HG02571 (cell line): ENCODE data around the gene ADAP1.

Experiments used
- ATAC-seq: cut with Tn5 transposase; IDR thresholded peaks from one replicate; pipeline ENCODE4 v1.9.1; 2021; ENCODE audit warnings: mild to moderate bottlenecking, moderate library complexity; ENCODE audit not compliant: unreplicated experiment

Gene ADAP1

DNA sequence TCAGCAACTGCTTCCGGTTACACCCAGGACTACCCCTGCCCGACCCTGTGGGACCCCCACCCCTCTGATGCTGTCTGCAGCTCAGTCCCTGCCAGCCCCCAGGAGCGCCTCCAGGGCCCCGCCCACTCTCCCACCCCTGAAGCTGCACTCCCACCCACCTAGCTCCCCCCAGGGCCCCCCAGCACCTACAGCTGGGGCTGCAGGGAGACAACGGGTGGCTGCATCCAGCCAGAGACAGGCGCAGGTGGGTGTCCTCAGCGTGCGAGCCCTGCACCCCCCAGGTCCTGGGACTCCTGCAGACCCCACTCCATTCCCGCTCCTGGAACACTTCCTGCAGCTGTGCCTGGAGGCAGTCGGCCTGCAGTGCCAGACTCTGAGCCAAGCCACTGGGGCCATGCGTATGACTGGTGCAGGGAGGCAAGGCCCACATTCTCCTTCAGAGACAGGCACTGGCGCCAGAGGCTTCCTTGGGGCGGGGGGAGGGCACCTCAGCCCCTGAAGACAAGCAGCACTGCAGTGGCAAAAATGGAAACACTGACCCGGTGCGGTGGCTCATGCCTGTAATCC lies 34.6 kb upstream of the ADAP1 start:
- ATAC-seq, result no peak

DNA sequence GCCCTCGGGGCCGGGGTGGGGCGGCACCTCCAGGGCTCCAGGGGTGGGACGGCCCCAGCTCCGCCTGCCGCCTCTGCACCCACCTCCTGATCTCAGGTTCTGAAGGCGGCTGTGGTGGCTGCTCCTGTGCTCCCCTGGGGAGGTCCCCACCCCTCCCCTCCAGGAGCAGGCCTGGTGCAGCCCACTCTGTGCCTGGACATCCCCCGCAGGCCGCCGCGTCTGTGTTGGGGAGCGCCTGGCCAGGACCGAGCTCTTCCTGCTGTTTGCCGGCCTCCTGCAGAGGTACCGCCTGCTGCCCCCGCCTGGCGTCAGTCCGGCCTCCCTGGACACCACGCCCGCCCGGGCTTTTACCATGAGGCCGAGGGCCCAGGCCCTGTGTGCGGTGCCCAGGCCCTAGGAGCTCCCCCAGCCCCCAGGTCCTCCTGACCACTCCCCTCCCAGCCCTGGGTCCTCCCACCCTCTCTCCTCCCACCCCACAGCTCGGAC lies 34.0 kb upstream of the ADAP1 start:
- ATAC-seq, result no peak

- ATAC-seq, result no peak
Observed at GRCh38 chr7:987909-988308, 33.4 kb upstream of the ADAP1 start.

DNA sequence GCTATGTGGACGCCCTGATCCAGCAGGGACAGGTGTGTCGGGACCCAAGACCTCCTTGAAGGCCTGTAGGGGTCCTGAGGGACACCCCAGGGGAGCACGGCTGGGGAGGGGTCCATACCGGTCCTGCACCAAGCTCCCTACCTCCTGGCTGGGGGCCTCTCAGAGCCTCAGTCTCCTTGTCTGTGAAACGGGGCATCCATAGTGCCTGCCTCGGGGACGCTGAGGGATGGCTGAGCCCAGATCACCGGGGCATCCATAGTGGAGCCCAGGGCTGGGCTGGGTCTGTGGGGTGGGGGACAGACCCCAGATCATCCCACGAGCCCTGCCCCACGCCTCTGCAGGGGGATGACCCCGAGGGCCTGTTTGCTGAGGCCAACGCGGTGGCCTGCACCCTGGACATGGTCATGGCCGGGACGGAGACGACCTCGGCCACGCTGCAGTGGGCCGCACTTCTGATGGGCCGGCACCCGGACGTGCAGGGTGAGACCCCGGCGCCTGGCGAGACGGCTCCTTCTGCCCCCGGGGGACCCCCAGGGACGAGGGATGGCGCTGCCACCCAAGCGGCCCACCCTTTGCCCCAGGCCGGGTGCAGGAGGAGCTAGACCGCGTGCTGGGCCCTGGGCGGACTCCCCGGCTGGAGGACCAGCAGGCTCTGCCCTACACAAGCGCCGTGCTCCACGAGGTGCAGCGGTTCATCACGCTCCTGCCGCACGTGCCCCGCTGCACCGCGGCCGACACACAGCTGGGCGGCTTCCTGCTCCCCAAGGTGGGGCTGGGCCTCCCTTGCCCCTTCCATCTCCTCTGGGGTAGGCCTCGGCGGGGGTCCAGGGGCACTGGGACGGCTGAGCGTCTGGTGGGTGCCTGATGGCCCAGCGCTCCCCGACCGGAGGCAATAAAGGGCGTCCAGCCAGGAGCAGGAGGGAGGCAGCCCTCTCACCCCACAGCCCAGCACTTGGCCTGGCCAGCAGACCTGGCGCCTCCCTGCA lies 32.6 kb upstream of the ADAP1 start:
- ATAC-seq, result no peak

DNA sequence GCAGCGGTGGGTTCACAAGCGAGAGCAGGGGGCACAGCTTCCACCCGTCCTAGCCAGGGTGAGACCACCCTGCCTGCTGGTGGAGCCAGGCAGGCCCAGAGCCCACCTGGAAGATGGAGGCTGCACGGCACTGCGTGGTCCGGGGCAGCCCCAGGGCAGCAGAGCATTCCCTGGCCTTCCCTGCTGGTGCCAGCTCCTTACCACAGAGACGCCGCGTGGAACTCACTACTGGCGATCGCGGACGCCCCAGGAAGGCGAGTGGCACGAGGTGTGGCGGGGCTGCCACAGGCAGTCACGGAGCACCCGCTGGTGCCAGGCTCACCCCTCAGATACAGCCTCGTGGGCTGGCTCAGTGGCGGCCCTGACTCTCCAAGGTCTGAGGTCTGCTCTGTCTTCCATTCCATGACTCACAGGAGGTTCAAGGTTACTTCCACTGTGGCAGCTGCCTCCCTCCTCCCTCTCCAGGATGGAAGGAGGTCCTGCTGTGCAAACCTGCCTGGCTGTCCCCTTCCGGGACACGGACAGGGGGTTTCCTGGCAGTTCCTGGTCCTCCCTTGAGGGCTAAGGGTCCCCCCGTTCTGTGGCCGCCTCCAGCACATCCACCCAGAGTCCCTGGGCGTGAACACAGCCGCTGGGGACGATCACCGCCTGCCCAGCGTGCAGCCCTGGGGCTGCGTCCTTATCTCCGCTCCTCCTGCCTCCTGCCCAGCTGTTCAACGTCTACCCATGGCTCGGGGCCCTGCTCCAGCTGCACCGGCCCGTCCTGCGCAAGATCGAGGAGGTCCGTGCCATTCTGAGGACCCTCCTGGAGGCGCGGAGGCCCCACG lies 31.6 kb upstream of the ADAP1 start:
- no peak for ATAC-seq

DNA sequence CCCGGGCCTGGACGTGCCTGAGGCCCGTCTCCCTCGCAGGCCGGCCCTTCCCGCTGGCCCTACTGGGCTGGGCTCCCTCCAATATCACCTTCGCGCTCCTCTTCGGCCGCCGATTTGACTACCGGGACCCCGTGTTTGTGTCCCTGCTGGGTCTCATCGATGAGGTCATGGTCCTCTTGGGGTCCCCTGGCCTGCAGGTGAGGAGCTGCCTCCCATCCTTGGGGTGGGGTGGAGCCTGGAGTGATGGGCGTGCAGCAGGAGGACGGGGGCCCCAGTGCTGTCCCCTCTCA lies 30.6 kb upstream of the ADAP1 start:
- ATAC-seq, result no peak

DNA sequence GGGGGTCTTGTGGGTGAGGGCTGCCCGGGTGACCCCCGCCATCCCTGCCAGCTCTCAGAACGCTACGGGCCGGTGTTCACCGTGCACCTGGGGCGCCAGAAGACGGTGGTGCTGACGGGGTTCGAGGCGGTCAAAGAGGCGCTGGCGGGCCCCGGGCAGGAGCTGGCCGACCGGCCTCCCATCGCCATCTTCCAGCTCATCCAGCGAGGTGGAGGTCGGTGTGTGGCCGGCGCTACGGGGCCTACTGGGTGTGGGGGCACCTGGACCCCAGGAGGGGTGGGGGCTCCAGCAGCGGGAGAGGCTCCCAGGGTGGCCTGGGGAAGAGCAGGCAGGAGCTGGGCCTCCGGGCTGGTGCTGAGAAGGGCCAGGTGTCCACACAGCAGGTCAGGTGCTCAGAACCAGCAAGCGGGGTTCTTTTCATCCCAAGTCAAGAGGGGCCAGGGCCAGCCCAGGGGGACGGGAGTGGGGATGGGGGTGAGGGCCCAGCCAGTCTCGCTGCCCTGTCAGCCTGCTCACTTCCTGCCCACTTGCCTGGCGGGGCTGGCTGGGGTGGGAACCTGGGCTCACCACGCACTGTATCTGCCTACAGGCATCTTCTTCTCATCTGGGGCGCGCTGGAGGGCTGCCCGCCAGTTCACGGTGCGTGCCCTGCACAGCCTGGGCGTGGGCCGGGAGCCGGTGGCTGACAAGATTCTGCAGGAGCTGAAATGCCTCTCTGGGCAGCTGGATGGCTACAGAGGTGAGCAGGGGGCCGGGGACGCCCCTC lies 30.1 kb upstream of the ADAP1 start:
- ATAC-seq, result no peak

DNA sequence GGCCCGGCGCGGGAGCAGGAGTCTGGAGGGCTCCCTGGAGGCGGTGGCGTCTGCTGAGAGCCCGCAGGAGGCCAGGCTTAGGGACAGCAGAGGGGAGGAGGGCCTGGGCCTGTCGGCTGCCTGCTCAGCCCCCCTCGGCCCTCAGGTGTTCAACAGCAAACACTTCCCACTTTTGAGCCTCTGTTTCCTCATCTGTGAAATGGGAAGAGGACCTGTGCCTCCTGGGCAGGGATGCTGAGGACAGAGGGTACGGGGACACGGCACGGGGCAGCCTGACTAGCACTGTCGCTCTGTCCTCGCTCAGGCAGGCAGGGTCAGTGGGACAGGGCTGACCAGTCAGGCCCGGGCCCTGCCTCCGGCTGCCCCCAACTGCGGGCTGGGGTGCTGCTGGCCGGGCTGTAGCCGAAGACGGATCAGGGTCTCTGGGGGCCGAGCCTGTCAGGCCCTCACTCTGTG lies 29.2 kb upstream of the ADAP1 start:
- ATAC-seq, result no peak

GRCh38 chr7:983004-983615 lies 28.6 kb upstream of the ADAP1 start, which contains the start of gene CYP2W1:
Gene CYP2W1, plus strand, starts transcription at chr7:983181. Its CDS starts 31 bp downstream, at chr7:983212.
- ATAC-seq, result no peak

DNA sequence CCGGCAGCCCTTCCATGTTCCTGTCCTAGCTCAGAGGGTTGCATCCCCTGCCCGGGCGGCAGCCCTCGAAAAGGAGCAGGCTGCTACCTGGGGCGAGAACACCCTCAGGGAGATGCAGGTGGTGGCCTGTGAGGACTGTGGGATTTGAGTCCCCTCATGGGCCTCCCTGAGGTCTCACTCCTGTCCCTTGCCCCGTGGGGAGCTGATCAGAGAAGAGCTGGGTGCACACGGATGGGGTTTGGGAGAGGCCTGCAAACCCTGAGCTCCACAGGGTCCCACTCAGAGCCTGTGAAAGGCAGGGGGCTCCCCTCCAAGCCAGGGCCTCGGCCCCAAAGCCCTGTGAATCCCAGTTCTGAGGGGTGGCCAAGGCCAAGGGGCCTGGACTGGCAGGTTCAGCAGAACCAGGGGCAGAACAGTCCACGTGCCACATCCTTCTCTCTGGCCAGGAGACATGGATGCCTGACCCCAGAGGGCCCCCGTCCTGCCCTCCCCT lies 28.1 kb upstream of the ADAP1 start:
- no peak for ATAC-seq

GRCh38 chr7:981793-982510 lies 27.5 kb upstream of the ADAP1 start:
- no peak for ATAC-seq

DNA sequence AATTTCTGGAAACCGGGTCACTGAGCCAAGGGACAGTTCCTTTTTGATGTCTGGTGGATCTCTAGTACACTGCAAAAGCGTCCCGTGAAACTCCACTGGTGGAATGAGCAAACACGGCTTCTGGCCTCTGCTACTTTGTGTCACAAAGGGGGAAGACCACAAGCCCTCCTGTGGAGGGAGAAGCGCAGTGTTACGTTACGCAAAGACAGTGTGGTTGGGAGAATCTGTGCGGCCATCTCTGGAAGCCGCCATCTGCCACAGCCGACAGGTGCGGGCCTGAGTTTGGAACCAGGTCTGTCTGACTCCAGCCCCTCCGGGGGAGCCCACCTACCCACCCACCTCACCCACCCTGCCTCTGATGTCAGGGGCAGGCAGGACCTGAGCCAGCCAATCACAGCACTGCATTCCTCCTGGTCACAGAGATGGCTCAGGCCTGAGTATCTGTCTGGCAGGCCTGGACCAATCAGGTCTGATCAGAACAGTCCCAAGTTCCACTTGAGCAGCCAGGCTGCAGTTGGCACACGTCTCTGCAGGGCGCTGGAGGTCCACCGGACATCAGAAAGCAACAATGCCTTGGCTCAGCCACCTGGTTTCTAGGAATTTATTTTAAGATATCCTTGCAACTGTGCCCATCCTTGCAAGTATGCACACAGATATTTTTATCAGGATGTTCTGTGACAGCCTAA lies 25.5 kb upstream of the ADAP1 start:
- ATAC-seq, result no peak

DNA sequence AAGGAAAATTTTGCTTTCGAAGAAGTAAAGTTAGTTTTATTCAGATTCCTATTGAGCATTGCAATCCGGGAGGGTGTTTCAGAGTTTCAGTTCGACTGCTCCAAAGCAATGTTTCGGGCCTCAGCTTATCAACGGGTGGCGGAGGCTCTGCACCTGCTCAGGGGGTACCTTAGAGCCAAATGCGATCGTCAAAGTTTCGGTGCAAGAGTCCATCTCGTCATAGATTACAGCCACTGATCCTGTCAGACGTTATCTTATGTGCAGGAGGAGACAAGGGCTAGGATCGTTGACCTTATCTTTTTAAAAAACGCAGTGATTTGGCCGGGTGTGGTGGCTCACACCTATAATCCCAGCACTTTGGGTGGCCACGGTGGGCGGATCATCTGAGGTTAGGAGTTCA lies 24.7 kb upstream of the ADAP1 start:
- ATAC-seq, result no peak

DNA sequence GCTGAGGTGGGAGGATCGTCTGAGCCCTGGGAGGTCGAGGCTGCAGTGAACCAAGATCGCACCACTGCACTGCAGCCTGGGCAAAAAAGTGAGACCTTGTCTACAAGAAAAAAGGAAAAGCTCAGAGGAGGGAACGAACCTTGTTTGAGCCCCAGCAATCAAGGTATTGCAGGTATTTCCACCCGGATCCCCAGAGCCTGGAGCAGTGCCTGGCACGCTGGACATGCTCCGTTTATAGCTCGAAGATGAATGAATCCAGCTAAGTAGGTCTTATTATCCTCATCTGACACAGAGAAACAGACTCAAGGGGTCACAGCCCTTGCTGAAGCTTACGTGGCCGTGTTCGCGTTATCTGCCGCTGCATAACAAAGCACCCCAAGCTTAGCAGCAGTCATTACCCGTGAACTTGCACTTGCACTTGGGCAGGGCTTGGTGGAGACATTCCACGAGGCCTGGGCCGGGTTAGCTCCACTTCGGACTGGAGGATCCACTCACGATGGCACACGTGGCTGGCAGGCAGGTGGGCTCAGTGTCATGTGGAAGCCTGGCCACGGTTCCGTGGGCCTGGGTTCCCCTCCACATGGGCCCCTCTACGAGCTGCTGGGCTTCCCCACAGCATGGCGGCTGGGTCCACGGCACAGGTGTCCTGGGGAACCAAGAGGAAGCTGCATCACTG lies 24.1 kb upstream of the ADAP1 start:
- no peak for ATAC-seq

DNA sequence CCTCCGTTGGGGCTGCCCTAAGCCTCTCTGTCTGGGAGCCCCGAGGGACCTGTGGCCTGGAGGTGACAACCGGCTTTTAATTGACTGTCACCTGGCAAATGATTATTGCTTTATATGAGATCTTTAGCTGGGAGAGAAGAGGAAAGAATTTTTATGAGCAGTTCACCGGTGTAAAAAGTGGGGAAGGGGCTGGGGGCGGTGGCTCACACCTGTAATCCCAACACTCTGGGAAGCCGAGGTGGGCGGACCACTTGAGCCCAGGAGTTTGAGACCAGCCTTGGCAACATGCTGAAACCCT lies 23.5 kb upstream of the ADAP1 start:
- ATAC-seq, result no peak

DNA sequence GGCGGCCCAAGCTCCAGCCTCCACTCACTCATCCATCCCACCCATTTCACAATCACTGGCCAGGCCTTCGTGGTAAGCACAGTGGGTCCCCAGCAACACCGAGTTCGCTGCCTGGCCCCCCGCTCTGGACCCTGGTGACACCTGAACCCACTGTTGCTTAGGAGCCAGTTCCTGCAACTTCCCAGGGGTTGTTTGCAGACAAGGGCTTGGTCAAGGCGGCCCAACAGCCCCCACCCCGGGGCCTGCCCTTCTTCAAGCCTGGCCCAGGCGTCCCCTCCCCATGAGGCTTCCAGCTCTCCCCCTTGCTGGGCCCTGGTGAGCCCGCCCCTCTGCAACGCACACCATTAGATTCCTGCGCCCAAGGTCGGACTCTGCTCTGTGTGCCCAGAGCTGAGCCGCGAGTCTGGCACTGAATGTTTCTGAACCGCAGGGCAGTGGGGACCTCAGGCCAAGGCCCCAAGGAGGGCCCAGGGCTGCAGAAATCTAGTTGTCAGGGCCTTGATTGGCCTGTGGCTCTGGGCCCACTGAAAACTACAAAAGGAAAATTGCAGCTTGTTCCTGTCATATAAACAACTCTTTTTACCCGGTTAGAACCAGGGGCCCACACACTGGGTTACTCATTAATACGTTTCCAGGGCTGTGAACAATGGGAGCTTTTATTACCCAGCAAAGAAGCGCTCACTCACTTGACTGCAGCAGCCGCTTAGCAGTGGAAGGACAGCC lies 23.0 kb upstream of the ADAP1 start:
- no peak for ATAC-seq

- no peak for ATAC-seq
Observed at GRCh38 chr7:976901-977325, 22.4 kb upstream of the ADAP1 start.
